Muscle layer of colon (tissue), 2 donors: ENCODE measurements around the gene ADAMTSL2.

Experiments used
- H3K27ac ChIP-seq: one replicate; pipeline ENCODE4 v1.7.0; 2013; ENCODE audit warnings: low read depth, mild to moderate bottlenecking, low read length, moderate library complexity
- H3K27me3 ChIP-seq, 2 donors: one replicate each; pipeline ENCODE4 v1.7.0; 2013; ENCODE audit warnings: low read length in 2 of 2, mild to moderate bottlenecking in 2 of 2; ENCODE audit not compliant: insufficient read depth in 2 of 2, control insufficient read depth in 1 of 2
- H3K36me3 ChIP-seq: one replicate; pipeline ENCODE4 v1.7.0; 2013; ENCODE audit warnings: mild to moderate bottlenecking, low read length; ENCODE audit not compliant: insufficient read depth
- H3K4me1 ChIP-seq: one replicate; pipeline ENCODE4 v1.7.0; 2013; ENCODE audit warnings: mild to moderate bottlenecking, low read length; ENCODE audit not compliant: insufficient read depth
- H3K4me3 ChIP-seq, 2 donors: one replicate each; pipeline ENCODE4 v1.7.0; 2013; ENCODE audit warnings: low read length in 2 of 2, low read depth in 1 of 2, mild to moderate bottlenecking in 1 of 2, moderate library complexity in 1 of 2
- H3K9ac ChIP-seq: one replicate; pipeline ENCODE4 v1.7.0; 2013; ENCODE audit warnings: low read length
- H3K9me3 ChIP-seq: one replicate; pipeline ENCODE4 v1.7.0; 2013; ENCODE audit warnings: mild to moderate bottlenecking, low read length
- donor health status: abdominal sarcoma.
- donor health status: Adenocarcinoma of cecum.

The ADAMTSL2 gene

DNA sequence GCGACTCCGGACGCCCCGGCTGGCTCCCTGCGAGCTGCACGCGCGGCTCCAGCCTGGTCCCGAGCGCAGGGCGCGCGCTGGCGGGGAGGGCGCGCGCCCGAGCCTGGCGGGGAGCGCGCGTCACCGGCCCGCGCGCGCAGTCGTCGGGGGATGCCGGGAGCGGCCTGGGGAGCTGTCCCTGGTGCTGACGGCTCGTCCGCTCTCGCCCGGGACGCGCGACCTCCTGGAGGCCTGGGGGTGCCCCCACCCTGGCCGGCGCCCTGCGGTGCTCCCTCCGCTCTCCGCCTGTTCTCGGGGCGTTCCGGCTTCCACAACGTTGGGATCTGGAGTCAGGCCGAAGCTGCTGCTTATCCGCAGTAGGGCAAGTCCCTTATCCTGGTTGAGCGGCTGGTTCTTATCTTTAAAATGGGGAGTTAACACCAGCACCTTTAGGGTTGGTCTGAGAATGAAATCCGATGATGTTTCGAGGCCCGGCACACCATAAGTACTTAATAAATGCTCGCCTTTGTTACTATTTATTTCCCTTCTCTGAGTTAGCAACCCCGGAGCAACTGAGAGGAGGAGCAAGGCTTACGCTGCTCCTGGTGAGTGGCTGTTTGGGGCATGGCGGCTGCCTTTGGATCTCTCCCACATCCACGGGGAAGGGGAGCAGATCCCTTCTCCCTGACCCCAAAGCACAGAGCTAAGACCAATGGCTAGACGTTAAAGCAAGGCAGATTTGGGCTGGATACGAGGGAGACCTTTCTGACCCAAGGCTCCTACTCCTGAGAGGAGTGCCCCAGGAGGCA, 75.0 kb downstream of the ADAMTSL2 start, which contains the start of gene FAM163B:
Gene FAM163B (minus strand): TSS at position 79 of the 788 bp plus-strand sequence. CDS start 29,166 bp downstream, outside the sequence.
- Histone ChIP-seq H3K4me1 (no peaks in the 10 kb centered on the region), H3K9ac (no peak within 1 kb of the TSS), H3K36me3 (no peaks in the 10 kb centered on the region), H3K27me3 (peaks cover 24 to 45% of the 10 kb centered on the region in 2 donors), H3K27ac (no peak within 1 kb of the TSS), H3K9me3 (no peaks in the 10 kb centered on the region), H3K4me3 (no peak within 1 kb of the TSS)

GRCh38 chr9:133610845-133611244, 76.3 kb downstream of the ADAMTSL2 start:
- Histone ChIP-seq H3K36me3 (no peaks in the 10 kb centered on the region), H3K27me3 (peaks cover 24 to 43% of the 10 kb centered on the region in 2 donors), H3K4me3 (no peak overlapping the region), H3K9me3 (no peaks in the 10 kb centered on the region), H3K4me1 (no peaks in the 10 kb centered on the region), H3K27ac (no peak overlapping the region), H3K9ac (no peak overlapping the region)

DNA sequence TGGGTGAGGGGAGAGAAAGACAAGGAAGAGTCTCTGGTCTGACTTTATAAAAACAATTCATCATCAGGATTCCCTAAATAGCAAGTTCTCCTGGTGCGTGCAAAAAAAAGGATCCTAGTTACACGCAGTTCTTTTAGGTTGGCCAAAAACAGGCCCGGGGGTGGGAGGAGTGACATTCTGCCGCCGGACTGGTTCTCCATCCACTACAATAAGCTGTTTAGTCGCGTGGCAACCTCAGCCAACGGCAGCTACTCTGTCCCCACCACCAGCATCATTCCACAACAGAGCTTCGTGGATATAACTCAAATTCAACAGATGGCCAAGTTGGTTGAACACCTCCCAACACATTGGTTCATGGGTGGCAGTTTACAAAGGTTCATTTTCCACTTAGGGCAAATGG, 77.5 kb downstream of the ADAMTSL2 start:
- H3K9ac ChIP-seq: no peak overlapping the region
- H3K36me3 ChIP-seq: no peaks in the 10 kb centered on the region
- no peaks in the 10 kb centered on the region for H3K9me3 ChIP-seq
- no peak overlapping the region for H3K27ac ChIP-seq
- H3K27me3 ChIP-seq: peaks cover 23 to 36% of the 10 kb centered on the region in 2 donors
- no peak overlapping the region for H3K4me3 ChIP-seq
- H3K4me1 ChIP-seq: no peaks in the 10 kb centered on the region

DNA sequence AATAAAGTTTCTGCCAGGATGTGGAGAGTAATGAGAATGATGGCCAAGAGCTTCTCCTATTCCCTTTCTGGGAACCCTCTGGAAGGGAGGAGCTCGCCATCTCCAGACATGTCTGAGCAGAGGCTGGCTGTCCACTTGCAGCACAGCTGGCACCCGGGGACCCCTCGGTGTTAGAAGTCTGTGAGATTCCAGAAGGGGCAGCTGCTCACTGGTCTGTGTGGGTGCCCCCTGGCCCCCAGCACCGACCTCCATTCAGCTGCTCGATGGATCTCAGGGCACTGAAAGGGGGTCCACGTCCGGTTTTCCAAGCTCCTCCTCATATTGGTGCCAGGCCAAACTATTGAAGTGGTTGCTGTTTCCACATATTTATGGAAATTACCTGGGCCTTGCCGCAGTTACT, 78.3 kb downstream of the ADAMTSL2 start:
- peaks cover 19 to 28% of the 10 kb centered on the region in 2 donors for H3K27me3 ChIP-seq
- no peaks in the 10 kb centered on the region for H3K9me3 ChIP-seq
- H3K36me3 ChIP-seq: no peaks in the 10 kb centered on the region
- no peak overlapping the region for H3K4me3 ChIP-seq
- no peaks in the 10 kb centered on the region for H3K4me1 ChIP-seq
- H3K27ac ChIP-seq: no peak overlapping the region
- no peak overlapping the region for H3K9ac ChIP-seq

- H3K4me1 ChIP-seq: no peaks in the 10 kb centered on the region
- H3K36me3 ChIP-seq: no peaks in the 10 kb centered on the region
- peaks cover 16 to 27% of the 10 kb centered on the region in 2 donors for H3K27me3 ChIP-seq
- H3K9ac ChIP-seq: no peak overlapping the region
- no peak overlapping the region for H3K4me3 ChIP-seq
- H3K9me3 ChIP-seq: no peaks in the 10 kb centered on the region
- no peak overlapping the region for H3K27ac ChIP-seq
Observed at GRCh38 chr9:133613432-133613831, 78.9 kb downstream of the ADAMTSL2 start.

- no peaks in the 10 kb centered on the region for H3K36me3 ChIP-seq
- H3K9me3 ChIP-seq: no peaks in the 10 kb centered on the region
- H3K27ac ChIP-seq: no peak overlapping the region
- no peak overlapping the region for H3K9ac ChIP-seq
- H3K27me3 ChIP-seq: peaks cover 14 to 22% of the 10 kb centered on the region in 2 donors
- H3K4me3 ChIP-seq: no peak overlapping the region
- no peaks in the 10 kb centered on the region for H3K4me1 ChIP-seq
Observed at GRCh38 chr9:133614056-133614455, 79.6 kb downstream of the ADAMTSL2 start.

- no peaks in the 10 kb centered on the region for H3K9me3 ChIP-seq
- H3K4me1 ChIP-seq: no peaks in the 10 kb centered on the region
- no peak overlapping the region for H3K9ac ChIP-seq
- H3K27me3 ChIP-seq: peaks cover 13 to 19% of the 10 kb centered on the region in 2 donors
- H3K27ac ChIP-seq: no peak overlapping the region
- no peaks in the 10 kb centered on the region for H3K36me3 ChIP-seq
- no peak overlapping the region for H3K4me3 ChIP-seq
Observed at GRCh38 chr9:133614678-133615077, 80.2 kb downstream of the ADAMTSL2 start.

DNA sequence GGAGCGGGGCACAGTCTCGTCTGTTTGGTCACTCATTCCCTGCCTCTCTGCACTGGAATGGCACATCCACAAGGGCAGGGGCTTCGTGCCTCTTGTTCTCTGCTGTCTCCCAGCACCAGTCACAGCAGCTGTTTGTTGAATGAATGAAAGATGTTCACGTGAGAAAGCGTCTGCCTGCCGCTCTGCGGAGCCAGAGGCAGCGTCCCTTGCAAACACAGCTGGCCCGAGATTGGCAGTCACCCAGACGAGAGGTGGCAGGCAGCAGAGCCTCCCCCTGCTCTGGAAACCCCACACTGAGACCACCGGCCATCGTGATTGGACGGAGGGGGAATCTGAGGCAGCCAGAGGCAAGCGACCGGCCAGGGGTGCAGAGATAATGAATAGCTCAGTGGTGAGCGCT, 80.7 kb downstream of the ADAMTSL2 start:
- H3K4me3 ChIP-seq: no peak overlapping the region
- H3K4me1 ChIP-seq: no peaks in the 10 kb centered on the region
- H3K27me3 ChIP-seq: peaks cover 9 to 15% of the 10 kb centered on the region in 2 donors
- H3K9me3 ChIP-seq: no peaks in the 10 kb centered on the region
- H3K9ac ChIP-seq: no peak overlapping the region
- no peak overlapping the region for H3K27ac ChIP-seq
- no peaks in the 10 kb centered on the region for H3K36me3 ChIP-seq

DNA sequence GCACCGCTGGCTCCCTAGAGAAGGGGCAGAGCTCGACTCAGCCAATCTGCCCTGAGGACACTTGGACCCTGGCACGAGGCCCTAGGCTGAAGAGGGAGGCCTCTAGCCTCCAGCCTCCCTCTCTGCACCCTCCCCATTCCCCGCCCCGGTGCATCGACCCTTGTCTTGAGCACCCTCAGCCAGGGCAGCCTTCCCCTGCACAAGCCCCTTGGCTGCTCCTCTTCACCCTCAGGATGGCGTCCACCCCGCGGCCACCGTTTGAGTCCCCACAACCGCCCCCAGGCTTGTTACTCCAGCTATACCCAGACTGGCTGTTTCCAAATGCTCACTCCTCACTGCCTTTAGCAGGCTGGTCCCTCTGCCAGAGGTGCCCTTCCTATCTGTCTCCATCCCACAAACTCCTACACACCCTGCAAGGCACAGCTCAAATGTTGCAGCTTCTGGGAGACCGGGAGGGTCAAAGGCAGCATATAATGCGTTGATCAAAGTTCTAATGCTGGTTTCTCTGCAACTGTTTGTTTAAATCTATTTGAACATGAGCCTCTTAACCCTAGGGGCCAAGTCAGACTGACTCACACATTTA, 81.2 kb downstream of the ADAMTSL2 start:
- H3K27ac ChIP-seq: no peak overlapping the region
- H3K27me3 ChIP-seq: peaks cover 9 to 11% of the 10 kb centered on the region in 2 donors
- H3K36me3 ChIP-seq: no peaks in the 10 kb centered on the region
- H3K4me3 ChIP-seq: no peak overlapping the region
- H3K9me3 ChIP-seq: no peaks in the 10 kb centered on the region
- no peaks in the 10 kb centered on the region for H3K4me1 ChIP-seq
- H3K9ac ChIP-seq: no peak overlapping the region

- Histone ChIP-seq H3K27ac (no peak overlapping the region), H3K27me3 (peaks cover 4 to 5% of the 10 kb centered on the region in 2 donors), H3K9me3 (no peaks in the 10 kb centered on the region), H3K4me1 (no peaks in the 10 kb centered on the region), H3K36me3 (no peaks in the 10 kb centered on the region), H3K9ac (no peak overlapping the region), H3K4me3 (no peak overlapping the region)
Observed at GRCh38 chr9:133616643-133617405, 82.3 kb downstream of the ADAMTSL2 start.

- Histone ChIP-seq H3K4me3 (no peak overlapping the region), H3K27me3 (peaks cover 4 to 5% of the 10 kb centered on the region in 2 donors), H3K27ac (no peak overlapping the region), H3K4me1 (no peaks in the 10 kb centered on the region), H3K36me3 (no peaks in the 10 kb centered on the region), H3K9ac (no peak overlapping the region), H3K9me3 (no peaks in the 10 kb centered on the region)
Observed at GRCh38 chr9:133618726-133619125, 84.2 kb downstream of the ADAMTSL2 start.
